B cell (primary cell): Measurements from ENCODE around the gene CCM2. TPM values are rescaled to one million over a fixed set of nuclear protein-coding genes. Genes with fewer than 3 reads are reported as not detected.

Experiments used
- ATAC-seq: fragments of 200-7000 bp; cut with Tn5 transposase; one replicate; pipeline ENCODE4 v1.10.0; 2021; ENCODE audit warnings: low read depth, mild to moderate bottlenecking, moderate number of reproducible peaks, moderate library complexity
- CTCF ChIA-PET: fragments of 350-600 bp; sonication (Branson Sonifier 250); formaldehyde crosslinking; loops from one replicate; lab custom pipeline; 2021; ENCODE audit warnings: antibody characterized with exemption, inconsistent platforms; lab: Charles Lee
- POLR2A ChIA-PET: fragments of 350-600 bp; sonication (Branson Sonifier 250); formaldehyde crosslinking; loops from one replicate; lab custom pipeline; 2021; ENCODE audit warnings: antibody characterized with exemption; lab: Charles Lee
- DNase-seq: peaks from one replicate; pipeline ENCODE4 v3.0.0; 2013
- H2AFZ ChIP-seq: 2 replicates; pipeline ENCODE4 v1.6.1; 2012; ENCODE audit warnings: mild to moderate bottlenecking, low read depth, low read length; ENCODE audit not compliant: insufficient read depth, poor library complexity, severe bottlenecking
- H3K27ac ChIP-seq, 2 donors: 1 replicate in 1 of 2; 2 replicates in 1 of 2; pipeline ENCODE4 v1.5.1; 2012 to 2013; ENCODE audit warnings: low read length in 2 of 2, mild to moderate bottlenecking in 2 of 2, moderate library complexity in 1 of 2
- H3K27me3 ChIP-seq, 4 experiments: fragments of 200-600 bp in 1 of 4; sonication (generic) in 1 of 4; replicated peaks in 1 of 4; 1 replicate in 2 of 4; 2 replicates in 2 of 4; pipeline versions ENCODE4 v1.6.1 to v1.7.0; 2013 to 2016; ENCODE audit warnings: low read length in 3 of 4, mild to moderate bottlenecking in 2 of 4, mixed read lengths in 1 of 4, moderate library complexity in 1 of 4; ENCODE audit not compliant: insufficient read depth in 4 of 4, control insufficient read depth in 3 of 4; ENCODE audit errors: control extremely low read depth in 1 of 4
- H3K36me3 ChIP-seq, 2 experiments: replicated peaks in 1 of 2; 1 replicate in 1 of 2; 2 replicates in 1 of 2; pipeline versions ENCODE4 v1.6.1 to v1.7.1; 2013; ENCODE audit warnings: low read length in 1 of 2; ENCODE audit not compliant: insufficient read depth in 2 of 2, control insufficient read depth in 1 of 2; ENCODE audit errors: control extremely low read depth in 1 of 2, extremely low read depth in 1 of 2
- H3K4me1 ChIP-seq, 2 donors: fragments of 200-600 bp in 1 of 2; sonication (generic) in 1 of 2; 1 replicate in 1 of 2; 2 replicates in 1 of 2; pipeline versions ENCODE4 v1.5.1 to v1.6.1; 2013 to 2017; ENCODE audit warnings: low read length in 2 of 2; ENCODE audit not compliant: control insufficient read depth in 2 of 2, insufficient read depth in 2 of 2
- H3K4me2 ChIP-seq: replicated peaks from 2 replicates; pipeline ENCODE3; 2012; ENCODE audit warnings: mild to moderate bottlenecking, low read depth, low read length; ENCODE audit not compliant: poor library complexity, severe bottlenecking
- H3K4me3 ChIP-seq, 5 experiments: fragments of 200-600 bp in 1 of 5; sonication (generic) in 1 of 5; 1 replicate in 3 of 5; 2 replicates in 2 of 5; pipeline versions ENCODE4 v1.5.1 to v1.7.0; 2011 to 2016; ENCODE audit warnings: low read length in 4 of 5, mild to moderate bottlenecking in 4 of 5, low read depth in 2 of 5, control low read depth in 1 of 5, moderate library complexity in 1 of 5; ENCODE audit not compliant: insufficient read depth in 1 of 5; ENCODE audit errors: control extremely low read depth in 1 of 5, extremely low read depth in 1 of 5
- H3K79me2 ChIP-seq: fragments of 200-600 bp; sonication (generic); one replicate; pipeline ENCODE4 v1.6.0; 2016; ENCODE audit warnings: low read length; ENCODE audit not compliant: control insufficient read depth, insufficient read depth
- H3K9ac ChIP-seq: fragments of 200-600 bp; sonication (generic); 2 replicates; pipeline ENCODE4 v1.6.1; 2017; ENCODE audit warnings: mild to moderate bottlenecking, low read length, moderate library complexity
- H3K9me3 ChIP-seq, 3 donors: one replicate each; pipeline versions ENCODE4 v1.6.1 to v1.7.1; 2013; ENCODE audit warnings: low read length in 2 of 3; ENCODE audit not compliant: control insufficient read depth in 2 of 3, insufficient read depth in 1 of 3; ENCODE audit errors: control extremely low read depth in 1 of 3
- H4K20me1 ChIP-seq: 2 replicates; pipeline ENCODE4 v1.6.0; 2012; ENCODE audit warnings: mild to moderate bottlenecking, low read length; ENCODE audit not compliant: insufficient read depth, control insufficient read depth, poor library complexity, severe bottlenecking
- H3K27ac Mint-ChIP-seq: one replicate; pipeline ENCODE4 v1.8.0; 2021; ENCODE audit warnings: mixed read lengths
- H3K27me3 Mint-ChIP-seq: one replicate; pipeline ENCODE4 v1.8.0; 2021; ENCODE audit warnings: mixed read lengths
- H3K4me1 Mint-ChIP-seq: one replicate; pipeline ENCODE4 v1.8.0; 2021; ENCODE audit warnings: mixed read lengths
- H3K4me3 Mint-ChIP-seq: one replicate; pipeline ENCODE4 v1.8.0; 2021; ENCODE audit warnings: mixed read lengths
- H3K9me3 Mint-ChIP-seq: one replicate; pipeline ENCODE4 v1.8.0; 2022; ENCODE audit warnings: mixed read lengths; ENCODE audit not compliant: insufficient read depth
- CTCF ChIP-seq: fragments of 200-600 bp; IDR thresholded peaks from one replicate; pipeline ENCODE4 v1.8.0; 2022; ENCODE audit warnings: antibody characterized with exemption, mild to moderate bottlenecking
- EZH2 ChIP-seq: IDR thresholded peaks from 2 replicates; pipeline ENCODE4 v1.6.1; 2012; ENCODE audit warnings: borderline replicate concordance, low read depth, mild to moderate bottlenecking, moderate library complexity, low read length; ENCODE audit not compliant: insufficient read depth, poor library complexity, severe bottlenecking
- WGBS: methylation state at CpG from one replicate; pipeline ENCODE4 v1.1.5; 2013; ENCODE audit warnings: missing lambda C conversion rate; ENCODE audit not compliant: insufficient coverage; 5-methylcytosine and 5-hydroxymethylcytosine counted together
- intact Hi-C: fragments of 100-400 bp; cut with micrococcal nuclease; formaldehyde crosslinking; loops from one replicate; pipeline ENCODE4 v1.10.0; 2022
- polyA plus RNA-seq: library from polyadenylated mRNA; depleted of rRNA; stranded (reverse); fragments of >200 nt; gene quantifications from 2 replicates; pipeline ENCODE4 v1.2.3, GENCODE V29; 2012
- total RNA-seq, 2 donors: library from RNA; stranded (reverse); fragments of 120-200 nt in 1 of 2; gene quantifications; 1 replicate in 1 of 2; 2 replicates in 1 of 2; pipeline versions ENCODE4 v1.2.3 to v1.2.4, GENCODE V29; 2013 to 2022

CCM2 gene
- total and polyA plus RNA-seq, 2 donors (not counting 1 experiment from before 2014, with no cell fraction given): 150 to 201 TPM

- no peak overlapping the region for H2AFZ ChIP-seq
- Mint-ChIP-seq H3K27ac (no peak overlapping the region), H3K4me3 (no peak overlapping the region), H3K4me1 (peaks cover 2% of the 10 kb centered on the region), H3K27me3 (peaks cover 16% of the 10 kb centered on the region), H3K9me3 (no peaks in the 10 kb centered on the region)
- H3K4me3 ChIP-seq: no peak overlapping the region
- no peaks in the 10 kb centered on the region for H3K36me3 ChIP-seq
- intact Hi-C loops: no loop called here
- 88% methylated on average over 1 of the region's 2 CpGs for WGBS
- no peak overlapping the region for H3K4me2 ChIP-seq
- ATAC-seq (no peak), DNase-seq (no peak)
- ChIA-PET POLR2A (no interaction called here), CTCF (interaction anchor here (0.6 kb wide), 1 partner anchor 1111 kb away, joined by 4 read pairs; no protein-coding TSS in a partner anchor)
- H3K27ac ChIP-seq: no peak overlapping the region
- H3K9me3 ChIP-seq: peaks cover 0 to 4% (median 0%) of the 10 kb centered on the region in 3 donors
- no peaks in the 10 kb centered on the region for H4K20me1 ChIP-seq
- no peak overlapping the region for H3K9ac ChIP-seq
- H3K4me1 ChIP-seq: no peaks in the 10 kb centered on the region
- TF ChIP-seq CTCF (no peak), EZH2 (no peak)
- peaks cover 0 to 2% (median 0%) of the 10 kb centered on the region in 4 experiments for H3K27me3 ChIP-seq
- H3K79me2 ChIP-seq: no peaks in the 10 kb centered on the region
These were observed 46.8 kb upstream of the CCM2 start for GRCh38 chr7:44953156-44953555.

- peaks cover 6% of the 10 kb centered on the region for H3K27me3 Mint-ChIP-seq
- intact Hi-C loops: no loop called here
- POLR2A ChIA-PET: no interaction called here
These were observed 44.3 kb upstream of the CCM2 start for GRCh38 chr7:44955733-44956132.

More at GRCh38 chr7:44955733-44956132, 44.3 kb upstream of the CCM2 start:
- Histone ChIP-seq H3K36me3 (no peaks in the 10 kb centered on the region), H3K4me2 (no peak overlapping the region), H3K9ac (no peak overlapping the region), H3K9me3 (peaks cover 0 to 4% (median 0%) of the 10 kb centered on the region in 3 donors), H4K20me1 (no peaks in the 10 kb centered on the region), H3K79me2 (no peaks in the 10 kb centered on the region), H3K27ac (no peak overlapping the region), H2AFZ (no peak overlapping the region), H3K27me3 (no peaks in the 10 kb centered on the region), H3K4me1 (peaks cover 0 to 9% of the 10 kb centered on the region in 2 donors), H3K4me3 (no peak overlapping the region)
- ATAC-seq: no peak
- DNase-seq: no peak
- TF ChIP-seq CTCF: no peak
- no peak for TF ChIP-seq EZH2
- CTCF ChIA-PET: no interaction called here
- Mint-ChIP-seq H3K27ac (no peak overlapping the region), H3K4me1 (peaks cover 19% of the 10 kb centered on the region), H3K4me3 (no peak overlapping the region), H3K9me3 (no peaks in the 10 kb centered on the region)
- WGBS: 76% methylated on average over 2 of the region's 2 CpGs
